HL-60 (cell line): ENCODE measurements around the gene KCNH2.

Experiments used
- CTCF ChIP-seq: IDR thresholded peaks from one replicate; pipeline ENCODE4 v1.5.1; 2011; ENCODE audit warnings: low read length, control low read depth, inconsistent platforms; ENCODE audit not compliant: insufficient read depth
- GABPA ChIP-seq: IDR thresholded peaks from 2 replicates; pipeline ENCODE4 v1.6.1; 2012; ENCODE audit warnings: low read depth
- POLR2AphosphoS5 ChIP-seq: IDR thresholded peaks from 2 replicates; pipeline ENCODE4 v1.6.1; 2012; ENCODE audit warnings: low read depth
- REST ChIP-seq: IDR thresholded peaks from 2 replicates; pipeline ENCODE4 v1.6.1; 2012; ENCODE audit warnings: low read depth; ENCODE audit not compliant: insufficient replicate concordance

- TF ChIP-seq CTCF (no peak), GABPA (no peak), POLR2AphosphoS5 (no peak), REST (no peak)
These were observed 46.4 kb upstream of the KCNH2 start, which contains the start of gene ATG9B for GRCh38 chr7:151024435-151025056.
